A549 treated with AZD9567 at 1 μM for 4 hours (cell line): ENCODE data around the gene PDGFA. TPM values are rescaled to one million over a fixed set of nuclear protein-coding genes. Genes with fewer than 3 reads are reported as not detected.

Experiments used
- total RNA-seq: library from RNA; stranded (reverse); fragments of 200-300 nt; extraction: Qiagen RNA extraction; gene quantifications from 5 replicates; pipeline ENCODE4 v1.2.3, GENCODE V29; 2022; ENCODE audit not compliant: insufficient read depth

The PDGFA gene
- 32.6 to 35.5 TPM (median 34.3 TPM) in 5 replicates for total RNA-seq

GRCh38 chr7:519484-520390 is at the start of gene PDGFA:
Gene PDGFA, minus strand, starts transcription at chr7:519846. Its CDS starts 845 bp downstream, at chr7:519001.

Other genes starting within 250 kb of the PDGFA start
- not detected in 5 replicates for gene FOXL3, start 229.7 kb downstream of the PDGFA start, total RNA-seq
- 41.6 to 47.5 TPM (median 44.0 TPM) in 5 replicates for gene DNAAF5, start 206.9 kb upstream of the PDGFA start, total RNA-seq
- gene PRKAR1B, start 207.4 kb upstream of the PDGFA start, total RNA-seq: 26.6 to 29.8 TPM (median 28.6 TPM) in 5 replicates